Measurements from ENCODE around the gene NFIX. TPM values are rescaled to one million over a fixed set of nuclear protein-coding genes. Genes with fewer than 3 reads are reported as not detected.

The NFIX gene
- total and polyA plus RNA-seq, 2 donors, result 2.0 to 10.5 TPM

DNA sequence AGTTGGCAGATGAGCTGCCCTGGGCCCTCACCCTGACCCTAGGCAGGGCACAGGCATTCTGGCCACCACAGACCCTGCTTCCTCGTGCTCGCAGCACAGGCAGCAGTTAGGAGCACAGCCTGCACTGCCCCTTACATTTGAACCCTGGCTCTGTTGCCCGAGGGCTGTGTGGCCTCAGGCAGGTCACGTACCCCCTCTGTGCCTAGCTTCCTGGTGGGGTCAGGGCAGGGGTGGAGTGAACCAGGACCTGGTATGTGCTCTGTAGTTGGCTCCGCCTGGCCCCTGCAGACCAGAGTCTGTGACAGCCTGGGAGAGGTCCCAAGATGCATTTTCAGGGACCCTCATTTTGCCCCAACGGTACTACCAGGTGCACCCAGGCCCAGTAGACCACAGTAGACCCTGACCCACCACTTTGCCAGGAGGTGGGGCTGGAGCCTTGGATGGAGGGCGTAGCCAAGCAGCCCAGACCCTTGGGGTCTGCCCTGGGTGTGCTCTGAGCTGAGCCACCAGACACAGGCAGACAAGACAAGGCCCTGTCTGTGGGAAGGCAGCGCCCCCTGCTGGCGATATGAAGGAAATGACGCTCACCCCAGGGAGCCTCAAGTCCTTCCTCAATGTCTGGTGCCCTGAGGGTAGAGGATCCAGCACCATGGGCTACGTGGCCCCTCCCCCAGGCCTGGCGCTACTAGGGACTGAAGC lies 98.3 kb downstream of the NFIX start:
- WGBS, result 51% methylated on average over 12 of the region's 12 CpGs
- no peak overlapping the region for H3K27ac ChIP-seq (ENCODE audit: low read depth in 1 of 2, low read length in 1 of 2)
- peaks cover 0 to 4% of the 10 kb centered on the region in 2 donors for H3K9me3 ChIP-seq (ENCODE audit: control insufficient read depth in 2 of 2, insufficient read depth in 1 of 2, low read length in 1 of 2)
- H3K4me3 ChIP-seq (ENCODE audit: low read length in 2 of 2), result no peak overlapping the region
- H3K27me3 ChIP-seq (ENCODE audit: control insufficient read depth in 2 of 2, insufficient read depth in 1 of 2, low read length in 1 of 2), result peaks cover 34 to 92% of the 10 kb centered on the region in 2 donors
- peak in 6 of 9 donors; percentile 62 to 89 (median 78) for DNase-seq (ENCODE audit: low read depth in 6 of 9, low spot score in 9 of 9)
- H3K4me1 ChIP-seq (ENCODE audit: control insufficient read depth in 2 of 2, insufficient read depth in 2 of 2, low read length in 2 of 2), result peaks cover 8 to 55% of the 10 kb centered on the region in 2 donors
- no peaks in the 10 kb centered on the region for H3K36me3 ChIP-seq (ENCODE audit: control insufficient read depth in 2 of 2, insufficient read depth in 2 of 2, low read length in 1 of 2)

DNA sequence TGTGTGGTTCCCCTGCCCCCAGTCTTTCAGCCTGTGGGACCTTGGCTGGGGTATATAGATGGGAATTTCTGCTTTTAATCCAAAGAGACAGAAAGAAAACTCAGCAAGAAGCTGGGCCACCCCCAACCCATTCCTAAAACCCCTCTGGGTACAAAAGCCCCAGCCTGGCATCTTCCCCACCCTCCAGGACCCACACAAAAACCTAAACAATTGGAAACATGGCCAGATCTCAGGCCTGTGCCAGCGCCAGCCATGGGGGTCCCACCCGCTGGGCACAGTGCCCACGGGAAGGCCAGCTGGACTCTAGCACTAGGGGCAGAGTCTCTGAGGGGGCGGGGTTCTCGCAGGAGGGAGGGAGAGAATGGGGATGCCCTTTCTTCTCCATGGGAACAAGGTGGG lies 98.8 kb downstream of the NFIX start:
- Histone ChIP-seq H3K9me3 (ENCODE audit: control insufficient read depth in 2 of 2, insufficient read depth in 1 of 2, low read length in 1 of 2) (peaks cover 0 to 4% of the 10 kb centered on the region in 2 donors), H3K36me3 (ENCODE audit: control insufficient read depth in 2 of 2, insufficient read depth in 2 of 2, low read length in 1 of 2) (no peaks in the 10 kb centered on the region), H3K27me3 (ENCODE audit: control insufficient read depth in 2 of 2, insufficient read depth in 1 of 2, low read length in 1 of 2) (peaks cover 39 to 97% of the 10 kb centered on the region in 2 donors), H3K4me3 (ENCODE audit: low read length in 2 of 2) (no peak overlapping the region), H3K27ac (ENCODE audit: low read depth in 1 of 2, low read length in 1 of 2) (no peak overlapping the region), H3K4me1 (ENCODE audit: control insufficient read depth in 2 of 2, insufficient read depth in 2 of 2, low read length in 2 of 2) (peaks cover 12 to 61% of the 10 kb centered on the region in 2 donors)
- DNase-seq (ENCODE audit: low read depth in 6 of 9, low spot score in 9 of 9), result no peak
- WGBS, result 83% methylated on average over 5 of the region's 5 CpGs

GRCh38 chr19:13094771-13095392 lies 99.6 kb downstream of the NFIX start:
- Histone ChIP-seq H3K36me3 (ENCODE audit: control insufficient read depth in 2 of 2, insufficient read depth in 2 of 2, low read length in 1 of 2) (no peaks in the 10 kb centered on the region), H3K4me1 (ENCODE audit: control insufficient read depth in 2 of 2, insufficient read depth in 2 of 2, low read length in 2 of 2) (peaks cover 15 to 66% of the 10 kb centered on the region in 2 donors), H3K27me3 (ENCODE audit: control insufficient read depth in 2 of 2, insufficient read depth in 1 of 2, low read length in 1 of 2) (peaks cover 41 to 95% of the 10 kb centered on the region in 2 donors), H3K4me3 (ENCODE audit: low read length in 2 of 2) (no peak overlapping the region), H3K9me3 (ENCODE audit: control insufficient read depth in 2 of 2, insufficient read depth in 1 of 2, low read length in 1 of 2) (peaks cover 0 to 8% of the 10 kb centered on the region in 2 donors), H3K27ac (ENCODE audit: low read depth in 1 of 2, low read length in 1 of 2) (no peak overlapping the region)
- 29% methylated on average over 16 of the region's 16 CpGs for WGBS
- no peak for DNase-seq (ENCODE audit: low read depth in 6 of 9, low spot score in 9 of 9)

GRCh38 chr19:13095393-13095784 lies 100.1 kb downstream of the NFIX start:
- peak overlapping the region; percentile 16 to 24 for H3K4me3 ChIP-seq (ENCODE audit: low read length in 2 of 2)
- H3K36me3 ChIP-seq (ENCODE audit: control insufficient read depth in 2 of 2, insufficient read depth in 2 of 2, low read length in 1 of 2), result no peaks in the 10 kb centered on the region
- H3K27ac ChIP-seq (ENCODE audit: low read depth in 1 of 2, low read length in 1 of 2), result no peak overlapping the region
- peak in 1 of 9 donors; percentile 43 for DNase-seq (ENCODE audit: low read depth in 6 of 9, low spot score in 9 of 9)
- 8% methylated on average over 25 of the region's 25 CpGs for WGBS
- H3K9me3 ChIP-seq (ENCODE audit: control insufficient read depth in 2 of 2, insufficient read depth in 1 of 2, low read length in 1 of 2), result peaks cover 0 to 8% of the 10 kb centered on the region in 2 donors
- H3K27me3 ChIP-seq (ENCODE audit: control insufficient read depth in 2 of 2, insufficient read depth in 1 of 2, low read length in 1 of 2), result peaks cover 41 to 95% of the 10 kb centered on the region in 2 donors
- H3K4me1 ChIP-seq (ENCODE audit: control insufficient read depth in 2 of 2, insufficient read depth in 2 of 2, low read length in 2 of 2), result peaks cover 18 to 71% of the 10 kb centered on the region in 2 donors

DNA sequence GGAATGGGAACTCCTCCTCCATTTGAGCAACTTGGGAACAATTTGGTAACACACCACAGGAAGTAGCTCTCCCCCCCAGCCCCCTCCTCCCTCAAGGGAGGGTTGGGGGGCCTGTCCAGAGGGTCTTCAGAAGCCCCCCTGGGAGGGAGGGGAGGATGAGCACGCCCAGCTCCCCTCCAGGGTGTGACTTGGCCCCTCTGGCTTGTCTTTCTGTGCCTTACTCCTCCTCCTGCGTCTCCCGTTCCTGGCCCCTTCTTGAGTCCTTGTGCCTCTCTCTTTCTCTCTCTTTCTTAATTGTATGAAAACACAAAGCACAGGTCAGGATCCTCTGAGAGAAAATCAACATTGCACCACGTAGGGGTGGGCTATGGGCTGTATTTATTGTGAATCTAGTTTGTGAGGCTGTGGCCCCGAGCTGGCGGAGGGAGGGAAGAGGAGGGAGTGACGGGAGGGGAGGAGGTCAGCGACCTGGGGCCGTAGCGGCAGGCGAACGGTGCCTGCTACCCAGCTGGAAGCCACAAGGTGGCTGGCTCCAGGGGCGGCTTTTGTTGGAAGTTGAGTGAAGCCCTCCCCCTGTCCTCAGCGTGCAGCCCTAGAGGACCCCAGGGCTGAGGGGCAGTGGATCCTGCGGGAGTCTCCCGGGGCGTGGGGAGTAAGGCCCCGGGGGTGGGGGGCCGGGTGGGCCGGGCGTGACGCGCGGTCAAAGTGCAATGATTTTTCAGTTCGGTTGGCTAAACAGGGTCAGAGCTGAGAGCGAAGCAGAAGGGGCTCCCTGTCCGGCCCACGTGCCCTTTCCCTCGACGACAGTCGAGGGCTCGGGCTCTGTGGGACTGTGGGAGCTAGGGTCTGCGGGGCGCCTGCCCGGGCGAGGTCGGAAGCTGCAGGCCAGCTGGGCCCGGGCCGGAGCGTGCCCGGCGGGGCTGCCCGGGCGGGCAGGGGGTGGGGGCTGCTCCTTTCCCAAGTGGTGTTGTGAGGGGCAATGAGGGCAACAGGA lies 101.0 kb downstream of the NFIX start:
- peaks cover 0 to 8% of the 10 kb centered on the region in 2 donors for H3K9me3 ChIP-seq (ENCODE audit: control insufficient read depth in 2 of 2, insufficient read depth in 1 of 2, low read length in 1 of 2)
- H3K4me1 ChIP-seq (ENCODE audit: control insufficient read depth in 2 of 2, insufficient read depth in 2 of 2, low read length in 2 of 2), result peaks cover 21 to 76% of the 10 kb centered on the region in 2 donors

DNA sequence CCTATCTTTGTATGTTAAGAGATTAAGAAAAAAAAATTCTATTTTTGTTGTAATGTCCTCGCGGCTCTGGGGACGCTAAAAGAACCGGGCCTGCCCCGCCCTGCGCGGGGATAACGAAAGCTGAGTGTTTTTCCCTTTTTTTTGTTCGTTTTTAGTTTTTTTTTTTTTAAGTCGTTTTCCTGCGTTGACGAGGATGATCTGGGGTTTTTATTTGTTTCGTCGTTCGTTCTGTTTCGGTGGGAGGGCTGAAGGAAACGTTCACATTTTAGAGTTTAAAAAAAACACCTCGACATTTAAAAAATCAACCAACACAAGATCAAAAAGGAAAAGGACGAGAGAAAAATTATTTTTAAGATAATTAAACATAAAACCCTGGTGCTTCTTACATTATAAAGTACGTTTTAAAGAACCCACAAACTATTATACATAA lies 101.8 kb downstream of the NFIX start:
- H3K9me3 ChIP-seq (ENCODE audit: control insufficient read depth in 2 of 2, insufficient read depth in 1 of 2, low read length in 1 of 2), result peaks cover 0 to 8% of the 10 kb centered on the region in 2 donors
- peaks cover 41 to 95% of the 10 kb centered on the region in 2 donors for H3K27me3 ChIP-seq (ENCODE audit: control insufficient read depth in 2 of 2, insufficient read depth in 1 of 2, low read length in 1 of 2)
- peak overlapping the region in 1 of 2 donors; percentile 9 for H3K4me3 ChIP-seq (ENCODE audit: low read length in 2 of 2)
- H3K36me3 ChIP-seq (ENCODE audit: control insufficient read depth in 2 of 2, insufficient read depth in 2 of 2, low read length in 1 of 2), result no peaks in the 10 kb centered on the region
- peak in 1 of 9 donors; percentile 51 for DNase-seq (ENCODE audit: low read depth in 6 of 9, low spot score in 9 of 9)
- 5% methylated on average over 20 of the region's 20 CpGs for WGBS
- H3K4me1 ChIP-seq (ENCODE audit: control insufficient read depth in 2 of 2, insufficient read depth in 2 of 2, low read length in 2 of 2), result peaks cover 24 to 75% of the 10 kb centered on the region in 2 donors
- no peak overlapping the region for H3K27ac ChIP-seq (ENCODE audit: low read depth in 1 of 2, low read length in 1 of 2)

More for the DNA sequence above, 101.0 kb downstream of the NFIX start:
- DNase-seq (ENCODE audit: low read depth in 6 of 9, low spot score in 9 of 9), result no peak
- WGBS, result 7% methylated on average over 44 of the region's 44 CpGs
- H3K36me3 ChIP-seq (ENCODE audit: control insufficient read depth in 2 of 2, insufficient read depth in 2 of 2, low read length in 1 of 2), result no peaks in the 10 kb centered on the region
- no peak overlapping the region for H3K27ac ChIP-seq (ENCODE audit: low read depth in 1 of 2, low read length in 1 of 2)
- H3K27me3 ChIP-seq (ENCODE audit: control insufficient read depth in 2 of 2, insufficient read depth in 1 of 2, low read length in 1 of 2), result peaks cover 41 to 95% of the 10 kb centered on the region in 2 donors
- H3K4me3 ChIP-seq (ENCODE audit: low read length in 2 of 2), result peak overlapping the region; percentile 16 to 24

GRCh38 chr19:13097463-13098258 lies 102.4 kb downstream of the NFIX start:
- peaks cover 41 to 95% of the 10 kb centered on the region in 2 donors for H3K27me3 ChIP-seq (ENCODE audit: control insufficient read depth in 2 of 2, insufficient read depth in 1 of 2, low read length in 1 of 2)
- no peaks in the 10 kb centered on the region for H3K36me3 ChIP-seq (ENCODE audit: control insufficient read depth in 2 of 2, insufficient read depth in 2 of 2, low read length in 1 of 2)
- peaks cover 0 to 8% of the 10 kb centered on the region in 2 donors for H3K9me3 ChIP-seq (ENCODE audit: control insufficient read depth in 2 of 2, insufficient read depth in 1 of 2, low read length in 1 of 2)
- peaks cover 27 to 77% of the 10 kb centered on the region in 2 donors for H3K4me1 ChIP-seq (ENCODE audit: control insufficient read depth in 2 of 2, insufficient read depth in 2 of 2, low read length in 2 of 2)
- WGBS, result 2% methylated on average over 69 of the region's 69 CpGs
- H3K27ac ChIP-seq (ENCODE audit: low read depth in 1 of 2, low read length in 1 of 2), result no peak overlapping the region
- DNase-seq (ENCODE audit: low read depth in 6 of 9, low spot score in 9 of 9), result no peak
- H3K4me3 ChIP-seq (ENCODE audit: low read length in 2 of 2), result peak overlapping the region in 1 of 2 donors; percentile 81
